HepG2 (cell line): ENCODE results near the gene TOMM7. TPM values are rescaled to one million over a fixed set of nuclear protein-coding genes. Genes with fewer than 3 reads are reported as not detected.

Experiments
- ATAC-seq: fragments of 200-7000 bp; cut with Tn5 transposase; 3 replicates; pipeline ENCODE4 v1.9.1; 2020; ENCODE audit warnings: mild to moderate bottlenecking, moderate library complexity
- BruUV-seq: library from RNA; stranded (reverse); fragments of 400-500 nt; replicated peaks from 2 replicates; lab custom pipeline; 2021; lab: Mats Ljungman, UMichigan
- CTCF ChIA-PET: fragments of 300-600 bp; formaldehyde crosslinking; extraction: SDS; loops from one replicate; lab custom pipeline; 2021; ENCODE audit warnings: low total read pairs, inconsistent platforms, low intra/inter-chr PET ratio; lab: Yijun Ruan, JAX
- POLR2A ChIA-PET: fragments of 350-600 bp; sonication (Branson Sonifier 250); formaldehyde crosslinking; loops from one replicate; lab custom pipeline; 2020; ENCODE audit warnings: antibody characterized with exemption, inconsistent platforms; lab: Yijun Ruan, JAX
- DNase-seq: peaks from one replicate; pipeline ENCODE4 v3.0.0-alpha.2; 2015; ENCODE audit warnings: low spot score
- FAIRE-seq: peaks from 3 replicates; lab custom pipeline; 2011; peaks lifted over from hg19 to GRCh38; lab: Jason Lieb, UNC
- H2AFZ ChIP-seq: one replicate; pipeline ENCODE4 v1.6.1; 2011; ENCODE audit warnings: low read length, inconsistent platforms
- H3K27ac ChIP-seq: fragments of 300-600 bp; 3 replicates; pipeline ENCODE4 v1.8.0; 2011; ENCODE audit warnings: mixed run types, mild to moderate bottlenecking, mixed read lengths, low read length, inconsistent platforms; ENCODE audit not compliant: insufficient read depth; ENCODE audit errors: extremely low read length
- H3K27me3 ChIP-seq, 2 experiments: fragments of 200-600 bp in 1 of 2; 2 replicates in 1 of 2; 3 replicates in 1 of 2; pipeline versions ENCODE4 v1.6.0 to v1.8.0; 2011; ENCODE audit warnings: low read length in 2 of 2, mild to moderate bottlenecking in 2 of 2, moderate library complexity in 2 of 2, inconsistent platforms in 1 of 2; ENCODE audit not compliant: insufficient read depth in 2 of 2, control insufficient read depth in 1 of 2
- H3K36me3 ChIP-seq, 2 experiments: fragments of 200-600 bp in 1 of 2; replicated peaks in 1 of 2; 2 replicates in 1 of 2; 3 replicates in 1 of 2; pipeline versions ENCODE4 v1.5.1 to v1.8.0; 2011; ENCODE audit warnings: low read length in 2 of 2, inconsistent platforms in 1 of 2; ENCODE audit not compliant: insufficient read depth in 2 of 2, control insufficient read depth in 1 of 2
- H3K4me1 ChIP-seq: 2 replicates; pipeline ENCODE4 v1.5.1; 2012; ENCODE audit warnings: low read length, inconsistent platforms; ENCODE audit not compliant: insufficient read depth
- H3K4me2 ChIP-seq: 2 replicates; pipeline ENCODE4 v1.6.0; 2011; ENCODE audit warnings: low read depth, low read length, inconsistent platforms
- H3K4me3 ChIP-seq, 3 experiments: fragments of 200-600 bp in 1 of 3; sonication (generic), shearing (Covaris generic) in 1 of 3; replicated peaks in 1 of 3; 2 replicates each; pipeline ENCODE4 v1.5.1; 2011 to 2016; ENCODE audit warnings: low read length in 3 of 3, inconsistent platforms in 2 of 3, low read depth in 2 of 3, mild to moderate bottlenecking in 2 of 3, control low read depth in 1 of 3, mixed read lengths in 1 of 3; ENCODE audit not compliant: insufficient read depth in 1 of 3
- H3K79me2 ChIP-seq: one replicate; pipeline ENCODE4 v1.6.1; 2011; ENCODE audit warnings: low read length, inconsistent platforms; ENCODE audit not compliant: insufficient read depth
- H3K9ac ChIP-seq: 2 replicates; pipeline ENCODE4 v1.6.0; 2011; ENCODE audit warnings: mild to moderate bottlenecking, low read depth, low read length, inconsistent platforms; ENCODE audit not compliant: insufficient read depth
- H3K9me3 ChIP-seq: 2 replicates; pipeline ENCODE4 v1.5.1; 2012; ENCODE audit warnings: mild to moderate bottlenecking, low read length
- H4K20me1 ChIP-seq: 2 replicates; pipeline ENCODE4 v1.6.0; 2011; ENCODE audit warnings: inconsistent platforms, mild to moderate bottlenecking, low read length, moderate library complexity; ENCODE audit not compliant: insufficient read depth
- ATF7 ChIP-seq, 2 experiments: fragments of 450-650 bp in 1 of 2; sonication (generic) in 1 of 2; formaldehyde crosslinking in 1 of 2; IDR thresholded peaks; 2 replicates each; pipeline versions ENCODE4 v1.4.0 to v1.6.1; 2016 to 2020; ENCODE audit warnings: antibody characterized with exemption in 1 of 2, mild to moderate bottlenecking in 1 of 2, missing genetic modification reagents in 1 of 2
- CREB1 ChIP-seq, 2 experiments: fragments of 450-650 bp in 1 of 2; IDR thresholded peaks; 2 replicates each; pipeline ENCODE4 v1.6.1; 2016 to 2017; ENCODE audit warnings: control low read depth in 1 of 2, mild to moderate bottlenecking in 1 of 2, missing compliant biosample characterization in 1 of 2, missing genetic modification characterization in 1 of 2
- GTF2F1 ChIP-seq: fragments of 150-350 bp; IDR thresholded peaks from 2 replicates; pipeline ENCODE4 v1.6.1; 2014; ENCODE audit warnings: low read length
- MAFK ChIP-seq, 2 experiments: IDR thresholded peaks in 1 of 2; conservative IDR thresholded peaks in 1 of 2; 2 replicates each; pipeline ENCODE4 v1.6.1; 2011; ENCODE audit warnings: improper control_type of control experiment in 2 of 2, low read length in 2 of 2
- WGBS: methylation state at CpG from one replicate; pipeline ENCODE4 v1.1.6; 2017; ENCODE audit warnings: low lambda C conversion rate; 5-methylcytosine and 5-hydroxymethylcytosine counted together
- in situ Hi-C: cut with HindIII; loops from 2 replicates; pipeline ENCODE4 v1.10.0; 2017; ENCODE audit warnings: low pct_unique_long_range_greater_than_20kb; ENCODE audit not compliant: extremely low pct_ligation_motif_present
- intact Hi-C: fragments of 100-400 bp; cut with micrococcal nuclease; formaldehyde crosslinking; loops from one replicate; pipeline ENCODE4 v1.10.0; 2022; ENCODE audit not compliant: unreplicated experiment
- polyA plus RNA-seq, 8 experiments: library from polyadenylated mRNA; depleted of rRNA in 3 of 8; stranded (reverse) in 7 of 8; unstranded in 1 of 8; fragments of >200 nt; fragmentation: Illumina TruSeq in 4 of 8; extraction: Trizol in 4 of 8; gene quantifications; 2 replicates each; pipeline versions ENCODE4 v1.2.1 to v1.2.3, GENCODE V29; 2011 to 2016; ENCODE audit warnings: low read depth in 4 of 8, missing spikeins in 1 of 8, mixed read lengths in 1 of 8; ENCODE audit not compliant: insufficient read depth in 1 of 8
- total RNA-seq, 5 experiments: library from RNA; depleted of rRNA; stranded (reverse); fragments of >200 nt; fragmentation: Illumina TruSeq; extraction: Trizol; gene quantifications; 2 replicates each; pipeline ENCODE4 v1.2.3, GENCODE V29; 2016; ENCODE audit warnings: low read depth in 1 of 5
- TF ChIP-seq, protein P1 (sequence below): sonication (generic); formaldehyde crosslinking; IDR thresholded peaks from 2 replicates; pipeline ENCODE4 v1.4.0; 2020; ENCODE audit warnings: missing genetic modification reagents, borderline replicate concordance

Gene TOMM7
- total and polyA plus RNA-seq, 2 of the 13 experiments (the other 11 are each of a cell fraction or from before 2014, with no cell fraction given): 251 to 369 TPM

DNA sequence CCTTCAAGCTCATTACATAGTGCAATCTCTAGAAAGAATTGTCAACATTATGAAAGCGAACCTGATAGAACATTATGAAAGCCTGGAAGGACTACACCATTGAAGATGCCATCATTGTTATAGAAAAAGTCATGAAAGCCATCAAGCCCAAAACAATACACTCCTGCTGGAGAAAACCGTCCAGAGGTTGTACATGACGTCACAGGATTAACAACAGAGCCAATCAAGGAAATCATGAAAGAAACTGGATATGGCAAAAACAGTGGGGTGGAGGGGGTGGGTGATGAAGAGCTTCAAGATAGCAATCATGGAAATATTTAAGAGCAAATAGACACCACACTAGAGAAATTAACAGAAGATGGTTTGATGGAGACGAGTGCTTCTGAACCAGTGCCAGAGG lies 45.7 kb downstream of the TOMM7 start:
- Histone ChIP-seq H3K4me1 (peaks cover 24% of the 10 kb centered on the region), H2AFZ (no peak overlapping the region), H3K79me2 (no peaks in the 10 kb centered on the region), H3K9me3 (no peaks in the 10 kb centered on the region), H3K4me2 (no peak overlapping the region), H3K27me3 (no peaks in the 10 kb centered on the region), H3K9ac (no peak overlapping the region), H3K27ac (no peak overlapping the region), H3K36me3 (no peaks in the 10 kb centered on the region), H3K4me3 (no peak overlapping the region), H4K20me1 (no peaks in the 10 kb centered on the region)
- in situ Hi-C loops (no loop called here), intact Hi-C loops (no loop called here)
- no peak for DNase-seq
- CTCF ChIA-PET: no interaction called here
- FAIRE-seq: no peak
- TF ChIP-seq ATF7 (IDR thresholded peaks at IDR 0.05): peak; percentile 75
- TF ChIP-seq ATF7 (CRISPR knock-in tag; IDR thresholded peaks at IDR 0.05): no peak
- peak; percentile 91 for TF ChIP-seq CREB1 (IDR thresholded peaks at IDR 0.05)
- TF ChIP-seq CREB1 (CRISPR knock-in tag; IDR thresholded peaks at IDR 0.05): no peak
- TF ChIP-seq, protein P1, sequence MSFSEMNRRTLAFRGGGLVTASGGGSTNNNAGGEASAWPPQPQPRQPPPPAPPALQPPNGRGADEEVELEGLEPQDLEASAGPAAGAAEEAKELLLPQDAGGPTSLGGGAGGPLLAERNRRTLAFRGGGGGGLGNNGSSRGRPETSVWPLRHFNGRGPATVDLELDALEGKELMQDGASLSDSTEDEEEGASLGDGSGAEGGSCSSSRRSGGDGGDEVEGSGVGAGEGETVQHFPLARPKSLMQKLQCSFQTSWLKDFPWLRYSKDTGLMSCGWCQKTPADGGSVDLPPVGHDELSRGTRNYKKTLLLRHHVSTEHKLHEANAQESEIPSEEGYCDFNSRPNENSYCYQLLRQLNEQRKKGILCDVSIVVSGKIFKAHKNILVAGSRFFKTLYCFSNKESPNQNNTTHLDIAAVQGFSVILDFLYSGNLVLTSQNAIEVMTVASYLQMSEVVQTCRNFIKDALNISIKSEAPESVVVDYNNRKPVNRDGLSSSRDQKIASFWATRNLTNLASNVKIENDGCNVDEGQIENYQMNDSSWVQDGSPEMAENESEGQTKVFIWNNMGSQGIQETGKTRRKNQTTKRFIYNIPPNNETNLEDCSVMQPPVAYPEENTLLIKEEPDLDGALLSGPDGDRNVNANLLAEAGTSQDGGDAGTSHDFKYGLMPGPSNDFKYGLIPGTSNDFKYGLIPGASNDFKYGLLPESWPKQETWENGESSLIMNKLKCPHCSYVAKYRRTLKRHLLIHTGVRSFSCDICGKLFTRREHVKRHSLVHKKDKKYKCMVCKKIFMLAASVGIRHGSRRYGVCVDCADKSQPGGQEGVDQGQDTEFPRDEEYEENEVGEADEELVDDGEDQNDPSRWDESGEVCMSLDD: no peak
- BruUV-seq: no TSS peak
- 27% methylated on average over 4 of the region's 4 CpGs for WGBS
- POLR2A ChIA-PET: no interaction called here
- ATAC-seq: no peak

DNA sequence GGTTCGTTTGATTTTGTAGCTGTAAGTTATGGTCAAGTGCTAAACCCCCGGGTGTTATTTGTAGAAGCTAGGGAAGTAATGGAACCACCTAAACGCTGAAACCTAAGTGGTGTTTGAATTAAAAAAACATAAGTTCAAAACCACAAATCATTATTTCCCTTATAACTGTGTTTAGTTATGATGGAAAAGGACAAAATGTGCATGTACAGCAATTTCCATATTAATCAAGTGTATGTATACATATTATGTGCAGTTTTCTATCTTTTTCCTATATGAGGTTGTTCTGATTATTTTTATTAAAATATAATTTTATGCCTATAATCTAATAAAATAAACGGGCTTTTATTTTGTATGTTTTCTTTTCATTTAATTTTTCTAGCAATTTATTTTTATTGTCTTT lies 49.8 kb downstream of the TOMM7 start:
- TF ChIP-seq GTF2F1 (no peak), MAFK (conservative IDR thresholded peaks at IDR 0.05 in 1 of 2, IDR thresholded peaks at IDR 0.05 in 1 of 2; ENCODE audit: low read length in 2 of 2) (peak; percentile 41 to 57; a peak in 3 of 4 replicates)
- TF ChIP-seq, all 625 proteins: peak for 1
- Histone ChIP-seq H3K27me3 (no peaks in the 10 kb centered on the region), H3K4me1 (peaks cover 28% of the 10 kb centered on the region), H3K4me2 (no peak overlapping the region), H3K4me3 (peak overlapping the region in 1 of 3 experiments; percentile 9; a peak in 1 of 6 replicates), H3K79me2 (no peaks in the 10 kb centered on the region), H3K27ac (no peak overlapping the region), H4K20me1 (no peaks in the 10 kb centered on the region), H3K9ac (no peak overlapping the region), H3K36me3 (no peaks in the 10 kb centered on the region), H3K9me3 (no peaks in the 10 kb centered on the region), H2AFZ (no peak overlapping the region)
- ChIA-PET CTCF (interaction anchor here (0.6 kb wide), 1 partner anchor 41 kb away, joined by 3 read pairs; no protein-coding TSS in a partner anchor), POLR2A (no interaction called here)
- 7% methylated on average over 4 of the region's 4 CpGs for WGBS
- FAIRE-seq (no peak), ATAC-seq (no peak), DNase-seq (no peak)
- in situ Hi-C loops: no loop called here
- intact Hi-C loops: no loop called here
- no TSS peak for BruUV-seq
